LNCaP clone FGC (cell line): ENCODE measurements around the gene GPR158.
A peak's percentile ranks its signal among the peaks of the same experiment; 100 is the strongest.

ENCODE experiments used
- DNase-seq: peaks from one replicate; pipeline ENCODE4 v3.0.0-alpha.2; 2011; ENCODE audit warnings: low read depth
- H3K4me3 ChIP-seq: 2 replicates; pipeline ENCODE4 v1.5.1; 2011; ENCODE audit warnings: mild to moderate bottlenecking, low read depth, low read length, control low read depth
- CTCF ChIP-seq: IDR thresholded peaks from 2 replicates; pipeline ENCODE4 v1.5.1; 2012; ENCODE audit warnings: mild to moderate bottlenecking; ENCODE audit not compliant: control insufficient read depth, insufficient read depth; ENCODE audit errors: extremely low read depth

The GPR158 gene

GRCh38 chr10:25633542-25633941 lies 458.7 kb downstream of the GPR158 start:
- DNase-seq: no peak
- TF ChIP-seq CTCF: no peak
- no peak overlapping the region for H3K4me3 ChIP-seq

- peak; percentile 56 for TF ChIP-seq CTCF
- no peak for DNase-seq
- H3K4me3 ChIP-seq: no peak overlapping the region
Observed at GRCh38 chr10:25639646-25640045, 464.8 kb downstream of the GPR158 start.

GRCh38 chr10:25641595-25641994 lies 466.8 kb downstream of the GPR158 start:
- no peak for TF ChIP-seq CTCF
- no peak overlapping the region for H3K4me3 ChIP-seq
- no peak for DNase-seq

- no peak for TF ChIP-seq CTCF
- no peak for DNase-seq
- H3K4me3 ChIP-seq: no peak overlapping the region
Observed at GRCh38 chr10:25642721-25643120, 467.9 kb downstream of the GPR158 start.

GRCh38 chr10:25646371-25646770 lies 471.6 kb downstream of the GPR158 start:
- no peak overlapping the region for H3K4me3 ChIP-seq
- DNase-seq: no peak
- TF ChIP-seq CTCF: no peak

- DNase-seq: peak; percentile 28
- no peak overlapping the region for H3K4me3 ChIP-seq
- no peak for TF ChIP-seq CTCF
Observed at GRCh38 chr10:25651534-25651933, 476.7 kb downstream of the GPR158 start.
